HG02870 (cell line): ENCODE measurements around the gene FKBP5.
"Not testable (repeated sequence)": the region's sequence is repeated elsewhere in the genome, so short reads cannot be mapped to it uniquely, and the experiment has no call there.

Experiments used
- ATAC-seq: cut with Tn5 transposase; IDR thresholded peaks from one replicate; pipeline ENCODE4 v1.9.1; 2021; ENCODE audit warnings: mild to moderate bottlenecking, moderate library complexity; ENCODE audit not compliant: unreplicated experiment

FKBP5 gene

DNA sequence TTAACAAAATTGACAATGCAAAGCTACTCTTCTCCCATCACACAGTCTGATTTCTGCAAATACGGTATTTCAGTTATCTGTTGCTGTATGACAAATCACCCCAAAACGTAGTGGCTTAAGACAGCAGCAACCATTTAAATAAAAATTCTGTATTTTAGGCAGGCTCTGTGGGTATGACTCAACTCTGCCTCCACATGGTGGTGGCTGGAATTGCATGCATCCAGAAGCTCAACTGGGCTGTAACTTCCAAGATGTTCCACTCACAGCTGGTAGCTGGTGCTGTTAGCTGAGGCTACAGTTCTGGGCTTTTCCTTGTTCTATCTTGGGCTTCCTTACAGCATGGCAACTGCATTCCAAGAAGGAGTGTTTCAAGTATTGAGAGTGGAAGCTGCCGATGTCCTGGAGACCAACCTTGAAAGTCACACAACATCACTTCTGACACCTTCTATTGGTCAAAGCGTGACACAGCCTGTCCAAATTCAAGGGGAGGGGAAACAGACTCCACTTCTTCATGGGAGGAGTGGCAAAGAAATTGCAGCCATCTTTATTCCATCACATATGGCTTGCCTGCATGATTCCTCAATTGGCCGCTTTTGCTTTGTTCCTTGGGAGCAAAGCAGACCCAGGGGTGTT is 136.3 kb downstream of the FKBP5 start:
- ATAC-seq: no peak

DNA sequence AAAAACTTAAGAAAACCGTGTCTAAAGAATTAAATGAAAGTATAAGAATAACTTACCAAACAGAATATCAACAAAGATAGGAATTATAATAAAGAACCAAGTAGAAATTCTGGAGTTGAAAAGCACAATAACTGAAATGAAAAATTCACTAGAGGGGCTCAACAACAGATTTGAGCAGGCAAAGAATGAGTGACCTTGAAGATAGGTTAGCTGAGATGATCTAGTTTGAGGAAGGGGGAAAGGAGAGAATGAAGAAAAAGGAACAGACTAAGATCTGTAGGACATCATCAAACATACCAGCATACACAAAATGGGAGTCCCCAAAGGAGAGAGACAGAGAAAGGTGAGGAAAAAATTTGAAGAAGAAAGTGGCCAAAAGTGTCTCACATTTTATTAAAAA is 138.3 kb downstream of the FKBP5 start:
- ATAC-seq: no peak

DNA sequence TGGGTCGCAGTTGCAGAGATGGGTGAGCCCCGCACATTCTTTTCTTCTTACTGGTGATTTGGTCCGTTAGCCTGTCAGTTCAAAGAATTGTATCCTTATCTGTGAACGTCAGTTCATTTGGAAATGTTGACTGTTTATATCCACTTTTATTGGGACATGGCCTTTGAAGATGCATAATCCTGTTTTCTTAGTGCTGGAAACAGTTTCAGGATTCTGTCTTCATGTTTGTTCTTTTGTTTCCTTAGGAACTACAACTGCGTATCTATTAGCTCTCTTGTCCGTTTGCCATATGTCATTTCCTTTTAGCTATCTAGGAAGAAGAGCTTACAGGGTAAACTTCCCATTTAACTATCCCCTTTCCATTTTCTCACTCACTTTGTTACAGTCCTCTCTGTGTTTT is 141.0 kb downstream of the FKBP5 start:
- no peak for ATAC-seq

DNA sequence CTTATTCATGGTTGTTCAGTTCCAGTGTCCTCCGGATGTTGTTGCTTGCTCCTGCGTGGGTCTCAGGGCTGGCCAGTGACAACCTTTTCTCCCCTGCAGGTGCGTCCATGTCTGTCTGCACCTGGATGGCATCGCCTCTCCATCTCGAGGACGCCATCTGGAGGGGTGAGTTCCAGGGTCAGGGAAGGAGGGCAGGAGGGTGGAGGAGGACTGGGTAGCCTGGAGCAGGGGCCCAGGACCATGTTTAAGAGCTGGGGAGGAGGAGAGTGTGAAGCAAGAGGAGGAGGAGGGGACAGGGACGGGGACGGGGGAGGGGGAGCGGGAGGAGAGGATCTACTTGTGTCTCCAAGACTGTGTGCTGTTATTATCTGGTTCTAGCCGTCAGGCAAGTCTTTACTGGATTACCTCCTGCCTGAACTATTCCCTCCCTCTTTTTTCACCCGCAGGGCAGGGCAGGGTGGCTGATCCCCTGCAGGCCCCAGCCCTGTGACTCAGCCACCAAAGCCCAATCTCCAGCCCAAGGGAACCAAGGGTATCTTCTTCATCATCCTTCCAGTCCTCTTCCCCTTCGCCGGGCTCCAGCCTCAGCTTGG is 143.8 kb downstream of the FKBP5 start:
- no peak for ATAC-seq

DNA sequence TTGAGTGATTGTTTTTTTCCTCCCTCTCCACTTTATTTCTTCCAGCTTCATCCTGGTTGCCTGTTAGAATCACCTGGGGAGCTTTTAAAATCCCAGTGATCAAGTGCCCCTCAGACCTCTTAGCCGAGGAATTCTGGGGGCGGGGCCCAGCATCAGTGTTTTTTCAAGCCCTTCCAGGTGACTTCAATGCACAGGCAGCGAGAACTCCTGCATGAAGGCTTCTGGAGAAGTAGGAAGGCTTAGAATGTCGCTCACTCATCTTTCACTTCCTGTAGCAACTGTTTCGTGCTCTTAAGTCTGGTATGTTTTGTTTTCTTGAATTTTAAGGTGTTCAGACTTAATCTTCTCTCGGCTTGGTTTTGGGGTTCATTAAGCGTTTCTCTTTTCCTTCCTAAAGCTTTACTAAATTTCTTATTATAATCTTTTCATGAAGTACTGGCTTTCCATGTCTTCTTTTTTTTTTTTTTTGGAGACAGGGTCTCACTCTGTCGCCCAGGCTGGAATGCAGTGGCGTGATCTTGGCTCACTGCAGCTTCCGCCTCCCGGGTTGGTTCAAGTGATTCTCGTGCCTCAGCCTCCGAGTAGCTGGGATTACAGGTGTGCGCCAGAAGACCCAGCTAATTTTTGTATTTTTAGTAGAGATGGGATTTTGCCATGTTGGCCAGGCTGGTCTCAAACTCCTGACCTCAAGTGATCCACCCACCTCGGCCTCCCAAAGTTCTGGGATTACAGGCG is 145.1 kb downstream of the FKBP5 start:
- ATAC-seq: no peak

DNA sequence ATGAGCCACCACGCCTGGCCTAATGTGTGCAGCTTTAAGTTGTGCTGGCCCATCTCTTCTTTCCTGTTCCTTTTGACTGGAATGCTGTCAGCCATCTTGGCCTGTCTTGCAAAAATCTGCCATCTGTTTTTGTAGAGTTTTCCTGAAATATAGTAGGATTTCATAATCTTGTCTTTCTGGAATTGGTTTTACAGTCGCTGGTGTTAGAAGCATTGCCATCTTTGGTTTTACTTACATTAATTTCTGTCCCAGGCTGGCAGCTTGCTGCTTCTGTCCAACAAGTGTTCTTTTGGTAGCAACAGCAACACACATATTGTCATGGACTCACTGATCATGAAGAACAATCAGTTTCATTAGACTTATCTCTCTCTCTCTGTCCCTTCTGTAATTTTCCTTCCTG is 146.9 kb downstream of the FKBP5 start:
- ATAC-seq: no peak

DNA sequence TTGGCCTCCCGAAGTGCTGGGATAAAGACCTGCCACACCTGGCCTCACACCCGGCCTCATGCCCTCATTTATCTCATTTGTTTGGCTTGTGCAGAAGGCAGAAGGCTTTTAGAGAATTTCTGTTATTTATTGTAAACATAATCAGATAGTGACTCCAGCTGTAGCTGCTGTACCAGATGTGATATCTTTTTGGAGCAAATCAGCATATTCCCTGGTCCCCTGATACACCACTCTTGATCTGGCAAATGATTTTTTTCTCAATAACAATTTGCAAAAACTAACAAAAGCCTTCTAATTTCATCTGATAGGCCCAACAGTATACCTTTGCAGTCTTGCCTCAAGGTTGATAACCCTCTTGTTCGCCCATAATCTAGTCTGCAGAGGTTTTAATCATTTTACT is 149.5 kb downstream of the FKBP5 start:
- ATAC-seq: no peak

DNA sequence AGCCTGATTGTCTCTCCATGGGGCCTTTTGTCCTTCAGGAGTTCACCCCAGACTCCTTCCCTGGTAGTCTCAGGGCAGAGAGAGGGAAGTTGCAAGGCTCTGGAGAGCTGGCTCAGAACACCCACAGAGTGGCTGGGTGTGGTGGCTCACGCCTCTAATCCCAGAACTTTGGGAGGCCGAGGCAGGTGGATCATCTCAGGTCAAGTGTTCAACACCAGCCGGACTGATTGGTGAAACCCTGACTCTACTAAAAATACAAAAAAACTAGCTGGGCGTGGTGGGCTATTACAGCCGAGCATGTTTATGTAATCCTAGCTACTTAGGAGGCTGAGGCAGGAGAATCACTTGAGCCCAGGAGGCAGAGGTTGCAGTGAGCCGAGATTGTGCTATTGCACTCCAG is 152.9 kb downstream of the FKBP5 start:
- ATAC-seq: not testable (repeated sequence)

DNA sequence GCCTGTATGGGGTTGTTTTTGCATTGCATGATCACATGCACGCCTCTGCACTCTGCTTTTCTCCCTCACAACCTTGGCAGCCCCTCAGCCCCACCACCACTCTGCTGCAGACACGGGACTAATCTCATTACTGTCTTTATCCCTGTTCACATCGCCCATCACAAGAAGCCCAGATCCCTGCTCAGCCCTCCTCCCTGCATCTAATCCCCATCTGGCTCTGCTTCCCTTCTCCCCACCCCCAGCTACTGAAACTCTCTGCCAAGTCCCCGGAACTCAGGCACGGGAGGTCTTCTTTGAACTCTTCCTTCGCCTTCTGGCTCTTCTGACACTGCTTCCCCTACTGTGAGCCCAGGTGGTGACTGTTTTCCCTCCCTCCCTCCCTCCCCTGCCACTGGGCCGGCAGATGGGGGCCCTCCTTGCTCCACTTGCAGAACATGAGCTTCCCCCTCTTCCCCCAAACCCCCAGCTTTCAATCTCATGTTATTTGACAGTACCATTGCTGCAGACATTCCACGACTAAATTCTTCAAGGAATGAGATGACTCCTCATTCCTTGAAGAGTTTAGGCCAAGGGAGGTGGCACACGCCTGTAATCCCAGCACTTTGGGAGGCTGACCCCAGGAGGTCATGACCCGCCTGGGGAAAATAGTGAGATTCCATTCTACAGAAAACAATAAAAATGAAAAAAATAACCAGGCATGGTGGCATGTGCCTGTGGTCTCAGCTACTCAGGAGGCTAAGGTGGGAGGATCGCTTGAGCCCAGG is 154.1 kb downstream of the FKBP5 start:
- ATAC-seq: no peak

DNA sequence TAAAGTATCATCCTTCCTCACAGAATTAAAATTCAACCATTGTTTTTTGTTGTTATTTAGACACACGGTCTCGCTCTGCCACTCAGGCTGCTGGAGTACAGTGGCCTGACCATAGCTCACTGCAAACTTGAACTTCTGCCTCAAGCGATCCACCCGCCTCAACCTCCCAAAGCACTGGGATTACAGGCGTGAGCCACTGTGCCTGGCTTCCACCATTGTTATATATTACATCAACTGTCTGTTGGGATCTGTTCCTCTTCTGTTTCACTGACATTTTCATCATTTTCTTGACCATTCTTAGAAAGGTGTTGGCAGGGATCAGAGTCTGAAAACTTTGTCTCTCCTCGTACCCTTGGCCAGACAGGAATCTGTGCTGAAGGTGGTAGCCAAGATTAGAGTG is 154.7 kb downstream of the FKBP5 start:
- ATAC-seq: no peak

DNA sequence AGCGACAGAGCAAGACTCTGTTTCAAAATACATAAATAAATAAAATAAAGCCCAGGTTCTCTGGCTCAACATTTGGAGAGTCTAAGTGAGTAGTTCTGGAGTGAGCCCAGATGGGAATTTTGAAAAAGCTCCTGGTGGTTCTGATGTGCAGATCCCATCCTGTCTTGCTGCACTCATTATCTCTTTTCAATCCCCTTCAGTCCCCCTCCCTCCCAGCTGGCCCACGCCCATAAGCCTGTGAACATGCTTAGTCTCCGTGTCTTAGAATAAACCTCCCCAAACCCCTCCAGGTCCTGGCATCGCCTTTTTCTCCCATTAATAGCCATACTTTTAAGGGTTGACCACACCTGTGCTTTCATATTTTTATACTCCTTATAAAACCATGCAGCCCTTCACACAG is 156.6 kb downstream of the FKBP5 start:
- ATAC-seq: no peak

DNA sequence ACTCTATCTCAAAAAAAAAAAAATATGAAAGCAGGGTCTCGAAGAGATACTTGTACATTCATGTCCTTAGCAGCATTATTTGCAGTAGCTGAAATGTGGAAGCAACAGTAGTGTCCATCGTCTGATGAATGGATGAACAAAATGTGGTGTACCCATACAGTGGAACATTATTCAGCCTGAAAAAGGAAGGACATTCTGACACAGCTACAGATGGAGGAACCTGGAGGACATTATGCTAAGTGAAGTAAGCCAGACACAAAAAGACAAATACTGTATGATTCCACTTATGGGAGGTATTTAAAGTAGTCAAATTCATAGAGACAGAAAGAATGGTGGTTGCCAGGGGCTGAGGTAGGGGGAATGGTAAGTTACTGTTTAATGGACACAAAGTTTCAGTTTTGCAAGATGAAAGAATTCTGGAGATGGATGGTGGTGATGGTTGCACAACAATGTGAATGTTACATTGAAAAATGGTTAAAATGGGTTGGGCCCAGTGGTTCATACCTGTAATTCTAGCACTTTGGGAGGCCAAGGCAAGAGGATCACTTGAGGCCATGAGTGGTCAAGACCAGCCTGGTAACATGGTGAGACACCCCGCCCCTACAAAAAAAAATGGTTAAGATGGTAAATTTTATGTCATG is 164.2 kb downstream of the FKBP5 start:
- no peak for ATAC-seq
